Measurements from ENCODE around the gene MICAL3. TPM values are rescaled to one million over a fixed set of nuclear protein-coding genes. Genes with fewer than 3 reads are reported as not detected.
"Not testable (repeated sequence)": the region's sequence is repeated elsewhere in the genome, so short reads cannot be mapped to it uniquely, and the experiment has no call there.

MICAL3 gene
- total and polyA plus RNA-seq, 2 of the 8 experiments (the other 6 are each of a cell fraction or from before 2014, with no cell fraction given) = 8.3 to 41.8 TPM

- H3K23me2 ChIP-seq (ENCODE audit: low read depth, low read length); H2BK20ac ChIP-seq (ENCODE audit: low read length); H3K4me1 ChIP-seq (replicated peaks in 1 of 4; ENCODE audit: control insufficient read depth in 3 of 4, insufficient read depth in 4 of 4, low read length in 3 of 4); H3K56ac ChIP-seq (replicated peaks; ENCODE audit: insufficient read length, low read depth, low read length); H3K14ac ChIP-seq (ENCODE audit: insufficient read length); POLR2A ChIA-PET (ENCODE audit: partially characterized antibody); H2AFZ ChIP-seq (ENCODE audit: low read length); H3K79me1 ChIP-seq (ENCODE audit: low read depth, low read length); H2BK15ac ChIP-seq (ENCODE audit: low read length); H2BK5ac ChIP-seq (ENCODE audit: low read depth, low read length); H3K79me2 ChIP-seq (ENCODE audit: control insufficient read depth in 1 of 2, insufficient read depth in 2 of 2, low read length in 2 of 2); H3K27me3 ChIP-seq (replicated peaks in 1 of 4; ENCODE audit: control insufficient read depth in 3 of 4, extremely low read depth in 1 of 4, insufficient read depth in 3 of 4, low read length in 3 of 4); H4K5ac ChIP-seq (ENCODE audit: insufficient read length, low read depth, low read length); H3K9me3 ChIP-seq (ENCODE audit: insufficient read depth in 2 of 2, low read depth in 1 of 2, low read length in 1 of 2); DNase-seq (ENCODE audit: low read depth in 1 of 2, low spot score in 2 of 2); CTCF ChIA-PET (ENCODE audit: partially characterized antibody); H2BK12ac ChIP-seq (ENCODE audit: low read depth, low read length); H4K91ac ChIP-seq (replicated peaks; ENCODE audit: insufficient read length, low read length); H3K4me2 ChIP-seq (ENCODE audit: insufficient read depth in 1 of 2, low read depth in 2 of 2, low read length in 2 of 2); H3K9ac ChIP-seq (replicated peaks in 1 of 4; ENCODE audit: extremely low read depth in 1 of 4, low read depth in 3 of 4, low read length in 3 of 4); H2AK5ac ChIP-seq (ENCODE audit: low read depth, low read length); H2BK120ac ChIP-seq (replicated peaks; ENCODE audit: low read depth, low read length); H4K8ac ChIP-seq (ENCODE audit: extremely low read depth, insufficient read depth, low read length); H3K23ac ChIP-seq (ENCODE audit: insufficient read length); H4K20me1 ChIP-seq (replicated peaks in 1 of 2; ENCODE audit: control insufficient read depth in 1 of 2, insufficient read depth in 2 of 2, low read length in 2 of 2); H3K4ac ChIP-seq (replicated peaks; ENCODE audit: insufficient read length, low read depth, low read length); FAIRE-seq; H3K18ac ChIP-seq (ENCODE audit: extremely low read depth, low read length); H3K4me3 ChIP-seq (ENCODE audit: extremely low read depth in 1 of 4, insufficient read depth in 2 of 4, low read depth in 3 of 4, low read length in 4 of 4); H3K36me3 ChIP-seq (ENCODE audit: control insufficient read depth in 2 of 4, insufficient read depth in 4 of 4, low read length in 3 of 4); H3K27ac ChIP-seq (ENCODE audit: low read depth, low read length): not testable (repeated sequence)
- WGBS, 2 experiments (ENCODE audit: extremely low coverage in 1 of 2, insufficient coverage in 1 of 2, insufficient read length in 1 of 2, insufficient replicate concordance in 2 of 2, low coverage in 1 of 2, low lambda C conversion rate in 2 of 2, missing lambda C conversion rate in 1 of 2) = 84% methylated on average over 6 of the region's 6 CpGs; no CpG with 5 or more reads in 1 of the 2 experiments
Observed at GRCh38 chr22:18040898-18041297, 16.5 kb upstream of the MICAL3 start.
